Vagina (tissue), 2 donors: Measurements from ENCODE around the gene TIMELESS.
A peak's percentile ranks its signal among the peaks of the same experiment; 100 is the strongest.

Source experiments
- POLR2A ChIP-seq, 2 donors: fragments of 450-650 bp; IDR thresholded peaks; one replicate each; pipeline ENCODE4 v1.6.1; 2017; ENCODE audit warnings: antibody characterized with exemption in 2 of 2, mild to moderate bottlenecking in 2 of 2, moderate library complexity in 2 of 2
- TF ChIP-seq, protein P1 (sequence below), 3 experiments: fragments of 450-650 bp in 2 of 3; fragments of 200-600 bp in 1 of 3; sonication (generic) in 1 of 3; IDR thresholded peaks; one replicate each; pipeline ENCODE4 v1.5.1; 2017 to 2019; ENCODE audit warnings: antibody characterized with exemption in 3 of 3, mild to moderate bottlenecking in 2 of 3, moderate library complexity in 2 of 3

DNA sequence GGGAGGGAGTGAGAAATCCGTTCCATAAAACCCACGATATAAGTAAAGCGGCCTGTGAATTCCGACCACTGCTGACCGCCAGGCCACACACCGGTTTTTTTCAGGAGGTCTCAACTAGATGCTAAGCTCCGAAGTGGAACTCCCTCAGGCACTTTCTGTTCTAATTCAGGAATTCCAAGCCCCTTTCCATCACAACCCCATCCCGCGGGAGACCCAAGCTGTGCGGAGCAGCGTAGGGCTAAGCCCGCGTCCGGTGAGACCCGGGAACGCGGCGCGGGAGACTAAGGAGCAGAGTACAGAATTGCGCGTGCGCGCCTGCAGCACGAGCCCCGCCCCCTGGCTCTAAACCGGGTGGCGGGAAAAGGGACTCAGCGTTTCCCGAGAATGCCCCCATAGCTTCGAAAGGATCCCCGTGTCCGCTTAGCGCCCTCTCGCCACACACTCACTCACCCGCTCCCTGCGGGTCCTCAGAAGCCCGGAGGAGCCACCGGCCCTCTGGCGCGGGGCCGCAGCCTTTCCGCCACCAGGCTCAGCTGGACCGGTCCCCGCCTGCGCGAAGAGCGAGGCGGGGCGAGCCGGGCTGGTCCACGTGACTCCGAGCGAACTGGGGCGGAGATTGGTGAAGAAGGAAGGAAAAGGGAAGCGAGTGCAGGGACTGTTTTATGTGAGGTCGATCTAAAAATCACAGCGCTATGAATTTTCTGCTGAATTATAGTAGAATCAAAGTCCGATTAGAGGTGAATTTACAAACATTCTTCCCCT is at the start of gene TIMELESS:
- TF ChIP-seq POLR2A (IDR thresholded peaks at IDR 0.05): peak in 1 of 2 donors; percentile 38
- TF ChIP-seq, protein P1, sequence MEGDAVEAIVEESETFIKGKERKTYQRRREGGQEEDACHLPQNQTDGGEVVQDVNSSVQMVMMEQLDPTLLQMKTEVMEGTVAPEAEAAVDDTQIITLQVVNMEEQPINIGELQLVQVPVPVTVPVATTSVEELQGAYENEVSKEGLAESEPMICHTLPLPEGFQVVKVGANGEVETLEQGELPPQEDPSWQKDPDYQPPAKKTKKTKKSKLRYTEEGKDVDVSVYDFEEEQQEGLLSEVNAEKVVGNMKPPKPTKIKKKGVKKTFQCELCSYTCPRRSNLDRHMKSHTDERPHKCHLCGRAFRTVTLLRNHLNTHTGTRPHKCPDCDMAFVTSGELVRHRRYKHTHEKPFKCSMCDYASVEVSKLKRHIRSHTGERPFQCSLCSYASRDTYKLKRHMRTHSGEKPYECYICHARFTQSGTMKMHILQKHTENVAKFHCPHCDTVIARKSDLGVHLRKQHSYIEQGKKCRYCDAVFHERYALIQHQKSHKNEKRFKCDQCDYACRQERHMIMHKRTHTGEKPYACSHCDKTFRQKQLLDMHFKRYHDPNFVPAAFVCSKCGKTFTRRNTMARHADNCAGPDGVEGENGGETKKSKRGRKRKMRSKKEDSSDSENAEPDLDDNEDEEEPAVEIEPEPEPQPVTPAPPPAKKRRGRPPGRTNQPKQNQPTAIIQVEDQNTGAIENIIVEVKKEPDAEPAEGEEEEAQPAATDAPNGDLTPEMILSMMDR (IDR thresholded peaks at IDR 0.05): peak in 1 of 3 experiments; percentile 4
